ENCODE results near the gene DCANP1. TPM values are rescaled to one million over a fixed set of nuclear protein-coding genes. Genes with fewer than 3 reads are reported as not detected.

Gene DCANP1
- total RNA-seq, 1 donor from 2014 or later = not detected

DNA sequence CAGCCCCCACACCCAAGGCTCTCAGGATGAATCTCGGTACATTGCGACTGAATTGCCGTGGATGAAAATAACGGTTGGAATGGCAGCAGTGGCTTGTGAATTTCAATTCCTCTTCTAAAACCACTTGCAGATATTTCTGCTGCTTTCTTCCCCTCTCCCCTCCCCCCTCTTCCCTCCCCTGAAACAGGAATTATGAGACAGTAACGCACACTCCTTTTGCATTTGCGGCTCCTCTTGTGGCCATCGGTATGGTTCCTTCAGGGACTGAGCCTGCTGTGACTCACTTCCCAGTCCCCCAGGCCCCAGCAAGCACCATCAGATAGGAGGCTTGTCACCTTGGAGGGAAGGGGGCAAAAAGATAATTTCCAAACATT, 9.7 kb downstream of the DCANP1 start:
- Mint-ChIP-seq H3K4me3 (no peak overlapping the region), H3K36me3 (no peaks in the 10 kb centered on the region), H3K9me3 (no peaks in the 10 kb centered on the region), H3K4me1 (peaks cover 70% of the 10 kb centered on the region), H3K27ac (peak overlapping the region; percentile 87), H3K27me3 (ENCODE audit: low read depth) (peaks cover 3% of the 10 kb centered on the region)
- DNase-seq (ENCODE audit: low spot score in 2 of 2, unreplicated experiment in 2 of 2) = no peak
- TF ChIP-seq CTCF (IDR thresholded peaks at IDR 0.05; ENCODE audit: unreplicated experiment) = no peak

GRCh38 chr5:135436951-135437418, 10.2 kb downstream of the DCANP1 start:
- no peak for TF ChIP-seq CTCF (IDR thresholded peaks at IDR 0.05; ENCODE audit: unreplicated experiment)
- H3K4me1 Mint-ChIP-seq = peaks cover 66% of the 10 kb centered on the region
- H3K36me3 Mint-ChIP-seq = no peaks in the 10 kb centered on the region
- DNase-seq (ENCODE audit: low spot score in 2 of 2, unreplicated experiment in 2 of 2) = no peak
- H3K9me3 Mint-ChIP-seq = no peaks in the 10 kb centered on the region
- H3K4me3 Mint-ChIP-seq = no peak overlapping the region
- H3K27ac Mint-ChIP-seq = peak overlapping the region; percentile 87
- H3K27me3 Mint-ChIP-seq (ENCODE audit: low read depth) = peaks cover 3% of the 10 kb centered on the region

DNA sequence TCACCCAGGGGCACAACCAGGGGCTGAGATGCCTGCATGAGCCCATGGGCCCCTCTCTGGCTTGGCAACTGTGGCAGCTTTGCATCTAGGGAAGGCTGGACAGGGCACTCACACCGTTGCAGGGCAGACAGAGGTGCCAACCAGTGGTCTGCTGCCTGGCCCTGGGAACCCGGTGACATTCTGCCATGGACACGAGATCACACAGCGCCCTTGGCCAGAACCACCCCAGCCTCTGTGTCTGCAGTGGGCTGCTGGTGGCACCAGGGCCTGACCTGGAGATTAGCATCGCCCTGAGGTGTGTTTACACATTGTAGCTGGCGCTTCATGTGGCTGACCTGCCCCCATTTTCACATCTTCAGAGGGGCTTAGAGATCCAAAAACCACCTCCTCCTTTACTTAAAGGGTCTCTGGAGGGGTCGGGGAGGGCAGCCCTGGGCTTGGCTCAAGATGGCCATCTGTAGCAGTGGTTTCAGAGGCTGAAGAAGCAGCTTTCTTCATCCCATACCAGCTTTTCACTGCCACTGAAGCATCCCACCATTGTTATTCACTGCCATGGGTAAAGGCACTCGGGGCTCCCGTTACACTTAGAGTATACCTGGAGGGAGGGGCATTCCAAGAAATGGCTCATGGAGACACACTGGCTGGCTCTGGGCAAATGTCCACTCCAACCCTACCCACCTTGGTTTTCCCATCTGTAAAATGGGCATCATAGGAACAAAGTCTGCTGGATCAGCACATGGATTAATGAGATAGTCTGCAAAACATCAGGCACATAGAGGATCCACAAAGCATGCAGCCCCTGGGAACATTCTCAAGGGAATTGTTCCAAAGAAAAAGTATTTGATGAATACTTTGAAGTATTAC, 11.4 kb downstream of the DCANP1 start:
- Mint-ChIP-seq H3K27me3 (ENCODE audit: low read depth) (peaks cover 3% of the 10 kb centered on the region), H3K9me3 (no peaks in the 10 kb centered on the region), H3K36me3 (no peaks in the 10 kb centered on the region), H3K4me1 (peaks cover 54% of the 10 kb centered on the region), H3K27ac (peak overlapping the region; percentile 87), H3K4me3 (no peak overlapping the region)
- no peak for TF ChIP-seq CTCF (IDR thresholded peaks at IDR 0.05; ENCODE audit: unreplicated experiment)
- DNase-seq (ENCODE audit: low spot score in 2 of 2, unreplicated experiment in 2 of 2) = no peak

- Mint-ChIP-seq H3K4me1 (peaks cover 59% of the 10 kb centered on the region), H3K4me3 (no peak overlapping the region)
These were observed 12.3 kb downstream of the DCANP1 start for GRCh38 chr5:135434591-135435466.

More at GRCh38 chr5:135434591-135435466, 12.3 kb downstream of the DCANP1 start:
- DNase-seq (ENCODE audit: low spot score in 2 of 2, unreplicated experiment in 2 of 2) = no peak
- H3K9me3 Mint-ChIP-seq = no peaks in the 10 kb centered on the region
- peak overlapping the region; percentile 54 for H3K27ac Mint-ChIP-seq
- peaks cover 3% of the 10 kb centered on the region for H3K27me3 Mint-ChIP-seq (ENCODE audit: low read depth)
- no peak for TF ChIP-seq CTCF (IDR thresholded peaks at IDR 0.05; ENCODE audit: unreplicated experiment)
- no peaks in the 10 kb centered on the region for H3K36me3 Mint-ChIP-seq

All from mesothelial cell of epicardium (in vitro differentiated cells).